NCI-H526 treated with DMSO at 0.1 percent for 48 hours (cell line): Measurements from ENCODE around the gene GATB.
"Not testable (repeated sequence)": the region's sequence is repeated elsewhere in the genome, so short reads cannot be mapped to it uniquely, and the experiment has no call there.

Source experiments
- DNase-seq: peaks from one replicate; lab custom pipeline; 2025; lab: John Stamatoyannopoulos, UW

GATB gene

DNA sequence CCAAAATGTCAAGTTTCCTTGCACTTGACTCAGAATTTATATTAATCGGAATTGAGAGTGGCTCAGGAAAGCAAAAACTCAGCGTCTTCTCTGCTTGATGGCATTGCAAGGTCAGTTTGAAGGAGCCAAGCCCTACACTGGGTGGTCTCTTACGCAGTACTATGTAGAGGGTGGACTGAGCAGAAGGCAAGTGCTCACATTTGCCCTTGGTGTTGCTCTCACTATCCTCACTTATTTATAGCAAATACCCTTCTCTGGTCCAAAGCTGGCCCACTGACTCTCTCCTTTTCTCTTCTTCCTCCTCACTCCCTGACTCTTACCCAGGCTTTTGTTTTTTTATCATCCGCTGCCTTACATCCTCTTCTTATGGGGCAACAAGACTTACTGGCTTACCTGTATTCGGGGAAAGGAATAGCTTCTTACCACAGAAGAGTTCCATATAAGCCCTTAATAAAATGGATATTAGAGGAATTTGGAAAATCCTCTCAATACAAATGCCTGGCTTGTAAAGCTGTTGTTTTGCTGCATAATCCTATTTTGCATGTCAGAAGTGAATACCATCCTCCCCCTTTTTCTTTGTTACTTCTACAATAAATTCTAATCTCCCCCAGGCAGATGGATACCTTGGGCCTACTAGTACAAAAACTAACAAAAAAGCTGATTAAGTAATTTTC, 24.8 kb upstream of the GATB start:
- no peak for DNase-seq

DNA sequence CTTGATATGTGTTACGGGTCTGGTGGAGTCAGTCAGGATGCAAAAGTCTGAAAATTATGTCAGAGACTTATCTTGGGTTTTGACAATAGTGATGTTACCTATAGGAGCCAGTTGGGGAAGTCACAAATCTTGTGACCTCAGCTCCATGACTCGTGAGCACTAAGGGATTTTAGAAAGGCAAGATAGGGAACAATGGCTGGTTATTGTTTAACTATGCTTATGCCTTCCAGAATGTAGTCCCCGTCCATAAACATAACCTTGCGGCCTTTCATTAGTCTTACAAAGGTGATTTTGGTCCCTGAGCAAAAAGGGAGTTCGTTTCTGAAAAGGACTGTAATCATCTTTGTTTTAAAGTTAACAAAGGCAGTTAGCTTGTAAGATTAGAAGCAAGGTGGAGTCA, 23.9 kb upstream of the GATB start:
- DNase-seq, result no peak

DNA sequence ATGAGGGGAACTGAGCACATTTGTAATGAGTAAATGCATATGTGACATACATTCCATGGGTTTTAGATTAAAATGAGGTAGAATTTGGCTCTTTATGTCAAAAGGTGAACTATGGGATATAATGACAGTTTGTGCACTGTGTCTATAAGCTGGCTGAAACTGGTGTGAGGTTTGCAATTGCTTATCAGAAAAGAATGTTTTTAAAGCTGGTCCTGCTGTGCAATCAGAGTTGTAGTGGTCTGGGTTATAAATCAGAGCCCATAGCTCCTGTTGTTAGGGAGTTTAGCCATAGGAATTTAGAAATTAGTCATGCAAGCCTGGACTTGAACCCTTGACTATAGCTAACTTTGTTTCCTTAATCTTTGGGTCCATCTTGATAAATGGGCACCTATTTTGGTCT, 23.1 kb upstream of the GATB start:
- no peak for DNase-seq

DNA sequence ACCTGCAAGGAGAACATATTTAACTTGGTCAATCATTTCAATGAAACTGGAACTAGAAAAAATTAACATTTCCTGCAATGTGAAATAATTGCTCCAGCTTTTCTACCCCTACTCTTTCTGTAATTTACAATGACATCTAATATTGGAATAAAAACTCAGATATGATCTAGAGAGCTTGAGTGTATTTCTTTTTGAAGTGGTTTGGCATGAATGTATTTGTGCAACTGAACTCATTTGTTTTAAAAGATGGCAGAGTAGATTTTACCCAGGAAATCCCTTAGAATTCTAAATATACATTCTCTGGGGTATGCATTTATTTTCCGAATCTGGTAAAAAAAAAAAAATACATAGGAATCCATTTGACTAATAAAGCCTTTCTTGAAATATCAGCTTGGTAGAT, 21.5 kb upstream of the GATB start:
- DNase-seq, result no peak

DNA sequence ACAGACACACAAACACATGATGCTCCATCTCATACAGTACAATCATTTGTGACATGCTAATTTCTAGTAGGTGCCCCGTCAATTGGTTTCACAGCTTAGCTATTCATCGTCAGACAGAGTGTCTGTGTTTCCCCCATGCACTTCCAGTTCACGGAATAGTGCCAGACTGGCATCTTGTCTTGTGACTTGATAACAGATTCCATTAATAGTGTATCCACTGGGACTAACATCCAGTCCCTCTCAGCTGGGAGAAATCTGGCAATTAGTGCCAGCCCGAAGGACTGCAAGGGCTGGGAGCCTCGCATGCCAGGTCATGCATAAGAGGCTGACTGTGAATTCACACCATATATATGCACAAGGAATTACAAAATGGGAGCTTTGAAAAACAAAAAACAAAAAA, 20.2 kb upstream of the GATB start:
- no peak for DNase-seq

DNA sequence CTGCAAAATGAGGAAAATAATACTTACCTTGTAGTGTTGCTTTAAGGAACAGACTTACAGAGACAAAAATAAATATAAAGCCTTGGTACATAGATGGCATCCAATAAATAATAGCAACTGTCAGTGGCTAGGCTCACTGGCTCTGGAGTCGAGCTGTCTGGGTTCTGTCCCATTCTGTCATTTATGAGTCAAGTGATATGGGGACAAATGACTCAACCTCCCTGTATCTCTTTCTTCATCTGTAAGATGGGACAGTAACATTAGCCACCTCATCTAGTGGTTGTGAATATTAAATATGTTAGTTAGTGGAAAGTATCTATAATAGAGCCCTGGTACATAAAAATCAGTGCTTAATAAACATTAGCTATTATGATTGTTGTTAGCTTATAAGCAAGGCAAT, 16.7 kb upstream of the GATB start:
- DNase-seq, result no peak

DNA sequence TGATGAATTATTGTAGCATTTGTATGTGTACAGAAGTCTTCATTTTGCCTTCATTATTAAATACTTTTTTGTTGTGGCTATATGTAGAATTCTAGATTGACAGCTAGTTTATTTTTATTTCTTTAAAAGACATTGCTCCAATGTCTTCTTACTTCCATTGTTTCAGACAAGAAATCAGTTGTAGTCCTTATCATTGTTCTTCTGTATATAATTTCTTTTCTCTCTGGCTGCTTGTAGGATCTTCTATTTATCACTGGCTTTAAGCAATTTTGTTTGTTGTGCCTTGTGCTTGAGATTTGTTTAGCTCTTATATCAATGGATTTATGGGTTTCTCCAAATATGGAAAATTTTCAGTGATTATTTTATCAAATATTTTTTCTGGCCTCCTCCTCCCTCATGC, 13.5 kb upstream of the GATB start:
- no peak for DNase-seq

DNA sequence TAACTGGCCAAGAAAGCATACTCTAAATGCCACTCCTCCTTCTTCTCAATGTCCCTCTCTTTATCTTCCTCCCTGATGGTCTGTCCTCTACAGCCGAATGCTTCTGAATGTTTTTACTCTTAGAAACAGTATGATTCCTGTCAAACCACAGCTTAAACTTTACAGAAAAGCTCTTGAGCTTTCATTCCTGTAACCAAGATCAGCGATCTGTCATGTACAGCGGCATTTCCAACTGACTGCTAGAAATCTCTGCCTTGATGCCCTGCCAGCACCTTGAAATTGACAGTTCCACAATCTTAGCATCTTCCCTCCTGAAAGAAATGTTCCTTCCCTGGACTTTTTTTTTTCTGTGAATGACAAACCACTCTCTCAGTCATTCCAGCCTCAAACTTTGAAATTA, 11.5 kb upstream of the GATB start:
- DNase-seq, result no peak

DNA sequence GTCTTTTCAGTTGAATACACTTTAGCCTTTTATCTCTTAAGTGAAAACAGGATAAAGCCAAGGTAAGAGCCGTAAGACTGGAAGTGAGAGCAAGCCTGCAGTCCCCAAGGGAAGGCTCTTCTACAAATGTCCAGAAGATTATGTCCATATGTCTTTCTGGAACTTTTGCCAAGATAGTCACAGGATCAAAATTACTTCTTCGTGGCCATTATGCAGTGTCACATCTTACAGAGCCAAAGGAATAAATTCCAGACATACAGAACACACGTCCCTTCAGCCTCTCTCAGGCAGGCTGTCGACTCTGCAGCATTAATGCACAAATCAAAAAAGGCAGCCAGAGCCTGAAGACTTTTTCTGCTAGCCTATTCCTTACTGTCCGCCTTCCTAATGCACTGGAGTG, 10.9 kb upstream of the GATB start:
- DNase-seq, result no peak

DNA sequence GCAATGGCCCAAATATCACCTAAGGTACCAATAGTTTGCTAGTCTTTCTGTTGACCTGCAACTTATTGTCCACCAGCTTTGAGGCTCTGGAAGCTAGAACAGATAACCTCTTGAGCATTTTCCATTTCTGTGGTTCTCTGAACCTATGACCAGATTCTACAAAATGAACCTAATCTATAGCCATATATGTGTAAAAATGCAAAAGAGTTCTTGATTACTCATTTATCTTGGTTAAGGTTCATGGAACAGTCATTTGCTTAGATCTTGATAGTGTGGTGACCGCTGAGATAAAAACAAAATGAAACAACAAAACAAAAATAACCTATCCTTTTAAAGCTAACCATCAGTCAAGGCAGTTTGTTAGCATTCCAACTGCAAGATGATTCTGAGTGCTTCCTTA, 9.3 kb upstream of the GATB start:
- no peak for DNase-seq

DNA sequence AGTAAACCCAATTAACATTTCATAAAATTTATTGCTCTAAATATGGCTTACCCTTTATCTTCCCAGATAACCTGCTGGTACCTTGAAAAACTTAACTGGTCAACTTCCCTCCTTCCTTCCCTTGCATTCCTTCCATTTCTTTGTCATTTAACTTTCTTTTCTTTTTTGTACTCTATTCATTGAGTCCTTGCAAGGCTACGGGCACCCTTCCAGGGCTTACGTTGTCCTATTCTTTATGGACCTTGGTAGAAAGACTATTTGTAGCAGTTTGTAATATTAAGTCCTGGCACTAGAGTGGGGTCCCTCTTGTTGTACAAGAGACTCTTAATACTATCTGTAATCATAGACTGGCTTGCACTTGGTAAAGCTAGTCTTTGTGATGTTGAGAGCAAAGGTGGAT, 8.0 kb upstream of the GATB start:
- DNase-seq, result no peak

DNA sequence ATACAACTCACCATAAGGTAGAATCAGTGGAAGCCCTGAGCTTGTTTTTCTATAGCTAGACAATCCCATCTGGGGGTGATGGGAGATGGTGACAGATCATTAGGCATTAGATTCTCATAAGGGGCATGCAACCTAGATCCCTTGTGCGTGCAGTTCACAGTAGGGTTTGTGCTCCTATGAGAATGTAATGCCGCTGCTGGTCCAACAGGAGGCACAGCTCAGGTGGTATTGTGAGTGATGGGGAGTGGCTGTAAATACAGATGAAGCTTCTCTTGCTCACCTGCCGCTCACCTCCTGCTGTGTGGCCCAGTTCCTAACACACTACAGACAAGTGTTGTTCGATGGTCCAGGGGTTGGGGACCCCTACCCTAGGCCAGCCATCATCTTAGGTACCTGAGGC, 5.9 kb upstream of the GATB start:
- no peak for DNase-seq

DNA sequence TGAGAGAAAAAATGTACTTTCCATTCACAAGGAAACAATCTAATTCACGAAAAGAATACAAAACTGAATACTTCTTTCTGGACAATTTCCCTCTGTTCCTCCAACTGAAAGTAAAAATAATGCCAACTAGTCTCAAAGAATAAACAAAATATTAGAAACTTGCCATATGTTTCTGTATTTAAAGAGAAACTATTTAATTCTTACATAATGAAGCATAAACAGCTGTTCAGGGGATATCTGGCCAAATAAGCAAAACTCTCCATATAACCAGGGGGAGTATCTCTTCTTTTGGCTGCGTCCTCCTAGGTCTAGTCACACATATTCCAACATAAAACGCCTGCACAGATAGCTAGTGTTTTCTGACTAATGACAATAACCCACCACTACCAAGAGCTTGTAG, 805 bp downstream of the GATB start:
- no peak for DNase-seq

DNA sequence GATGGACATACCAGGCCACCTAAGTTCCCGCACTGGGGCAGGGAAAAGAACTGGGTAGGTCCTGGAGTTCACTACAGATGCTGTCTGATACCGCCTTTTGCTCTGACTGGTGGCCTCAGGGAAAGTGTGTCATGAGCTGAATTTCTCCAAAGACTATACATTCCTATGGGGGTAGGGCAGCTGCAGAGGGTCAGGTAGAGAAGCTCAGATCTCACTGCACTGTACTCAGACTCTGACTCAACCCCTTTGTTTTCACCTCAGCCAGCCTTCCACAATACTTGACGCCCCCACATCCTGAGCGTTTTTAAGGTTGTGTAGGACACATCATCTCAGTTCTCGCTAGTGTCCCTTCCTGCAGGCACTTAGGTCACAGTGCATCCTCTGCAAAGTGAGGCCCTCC, 7.8 kb downstream of the GATB start:
- DNase-seq, result no peak

DNA sequence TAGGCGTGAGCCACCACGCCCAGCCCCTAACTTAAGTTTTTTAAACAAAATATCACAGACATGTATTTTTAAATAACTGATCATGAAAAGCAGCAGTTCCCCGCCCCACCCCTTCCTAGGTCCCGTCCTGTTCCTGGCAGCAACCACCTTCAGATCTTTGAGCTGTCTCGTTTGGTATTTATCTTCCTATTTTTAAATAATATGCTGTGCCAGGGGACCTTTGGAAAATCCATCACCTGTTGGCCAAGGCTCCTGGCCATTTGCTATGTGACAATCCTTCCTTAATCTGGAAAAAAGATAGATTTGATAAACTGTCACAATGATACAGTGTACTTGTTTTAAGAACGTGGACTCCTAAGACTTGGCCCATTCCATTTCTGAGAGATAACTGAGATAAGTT, 10.7 kb downstream of the GATB start:
- no peak for DNase-seq

DNA sequence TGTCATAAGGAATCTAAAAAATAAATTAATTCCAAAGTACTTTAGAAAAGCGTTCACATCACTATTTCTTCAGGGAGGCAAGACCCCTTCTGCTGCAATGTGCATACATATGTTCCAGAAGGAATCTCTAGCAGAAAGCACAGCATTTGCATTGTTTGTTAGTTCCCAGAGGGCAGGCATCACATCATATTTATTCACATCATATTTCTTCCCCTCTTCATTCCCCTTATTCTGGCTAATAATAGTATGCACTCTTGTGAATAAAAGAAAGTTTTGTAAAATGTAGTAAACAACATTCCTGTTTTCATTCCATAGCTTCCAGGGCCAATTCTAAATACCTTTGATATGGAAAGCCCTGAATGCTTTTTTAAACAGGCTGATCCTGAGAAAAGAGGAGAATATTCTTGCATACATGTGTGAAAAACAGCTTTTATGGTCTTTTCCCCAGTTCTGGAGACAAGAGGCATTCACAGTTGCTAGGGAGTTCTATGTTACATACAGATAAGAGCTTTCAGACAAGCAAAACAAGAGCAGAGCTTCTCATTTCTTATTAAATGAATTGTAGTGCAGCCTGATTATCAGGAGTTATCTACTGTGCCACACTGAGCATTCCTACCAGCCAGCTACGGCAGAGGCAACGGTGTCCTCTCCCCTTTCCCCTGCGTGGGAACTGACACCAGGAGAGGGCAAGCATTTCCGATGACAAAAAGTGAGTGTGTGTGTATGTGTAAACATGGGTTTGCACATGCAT, 15.2 kb downstream of the GATB start:
- DNase-seq, result no peak

DNA sequence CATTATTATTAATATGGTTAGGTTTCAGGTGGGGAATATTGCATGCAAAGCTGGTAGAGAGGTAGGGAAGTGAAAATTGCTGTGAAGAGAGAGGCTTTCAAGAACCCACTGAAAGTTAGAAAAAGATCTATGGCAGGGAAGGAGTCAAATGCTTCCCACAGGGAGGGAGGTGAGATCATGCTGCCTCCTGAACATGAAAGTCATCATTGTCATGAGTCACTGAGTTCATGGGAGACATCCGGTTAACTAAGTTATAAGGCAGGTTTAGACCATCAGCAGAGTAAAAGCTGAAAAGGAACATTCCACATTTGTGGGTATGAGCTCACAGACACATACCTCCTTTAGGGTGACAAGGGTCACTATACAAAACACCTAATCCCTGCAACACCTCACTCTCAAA, 16.2 kb downstream of the GATB start:
- no peak for DNase-seq

DNA sequence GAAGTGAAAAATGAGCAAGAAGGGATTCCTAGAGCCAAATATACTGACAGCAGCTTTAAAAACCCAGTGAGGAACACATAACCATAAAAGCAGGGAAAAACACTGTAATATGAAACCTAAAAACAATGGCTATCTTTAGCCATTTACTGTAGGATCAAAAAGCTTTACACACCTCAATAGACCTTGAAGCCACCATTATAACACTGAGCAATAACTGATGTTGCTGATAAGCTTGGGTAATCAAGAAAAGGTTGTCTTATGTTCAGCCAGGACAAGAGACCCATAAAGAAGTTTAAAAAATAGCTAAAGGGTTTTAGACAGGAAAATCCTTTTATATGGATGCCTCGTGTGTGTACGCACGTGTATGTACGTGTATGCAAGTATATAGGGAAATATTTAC, 16.9 kb downstream of the GATB start:
- no peak for DNase-seq

DNA sequence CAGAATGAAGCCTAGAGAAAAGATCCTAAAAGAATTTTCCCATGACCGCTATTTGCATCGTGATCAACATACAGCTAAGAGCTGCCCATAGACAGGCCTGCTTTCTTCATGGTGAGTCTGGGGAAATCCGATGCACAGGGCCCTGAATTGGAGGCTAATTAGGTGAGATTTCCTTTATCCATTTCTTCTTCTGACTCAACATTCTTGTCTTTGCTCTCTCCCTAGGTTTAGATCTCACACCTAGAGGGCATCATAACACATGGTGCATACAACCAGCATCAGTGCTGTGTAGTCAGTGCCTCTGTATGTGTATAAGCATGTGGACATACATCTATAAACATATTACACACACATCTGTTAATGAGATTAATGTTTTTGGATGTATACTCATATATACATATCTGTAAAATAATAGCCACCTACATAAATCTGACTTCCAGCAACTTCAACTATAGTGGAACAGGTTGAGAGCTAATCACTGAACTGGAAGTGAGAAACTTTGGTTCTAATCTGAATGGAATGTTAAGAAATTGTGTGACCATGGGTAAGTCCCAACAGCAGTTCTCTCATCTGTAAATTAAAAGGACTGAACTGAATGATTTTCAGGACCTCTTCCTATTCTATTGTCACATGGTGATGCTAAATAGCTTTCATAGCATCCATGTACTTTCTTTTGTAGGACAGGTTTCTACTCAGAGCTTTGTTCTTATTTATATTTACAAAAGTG, 17.5 kb downstream of the GATB start:
- no peak for DNase-seq

DNA sequence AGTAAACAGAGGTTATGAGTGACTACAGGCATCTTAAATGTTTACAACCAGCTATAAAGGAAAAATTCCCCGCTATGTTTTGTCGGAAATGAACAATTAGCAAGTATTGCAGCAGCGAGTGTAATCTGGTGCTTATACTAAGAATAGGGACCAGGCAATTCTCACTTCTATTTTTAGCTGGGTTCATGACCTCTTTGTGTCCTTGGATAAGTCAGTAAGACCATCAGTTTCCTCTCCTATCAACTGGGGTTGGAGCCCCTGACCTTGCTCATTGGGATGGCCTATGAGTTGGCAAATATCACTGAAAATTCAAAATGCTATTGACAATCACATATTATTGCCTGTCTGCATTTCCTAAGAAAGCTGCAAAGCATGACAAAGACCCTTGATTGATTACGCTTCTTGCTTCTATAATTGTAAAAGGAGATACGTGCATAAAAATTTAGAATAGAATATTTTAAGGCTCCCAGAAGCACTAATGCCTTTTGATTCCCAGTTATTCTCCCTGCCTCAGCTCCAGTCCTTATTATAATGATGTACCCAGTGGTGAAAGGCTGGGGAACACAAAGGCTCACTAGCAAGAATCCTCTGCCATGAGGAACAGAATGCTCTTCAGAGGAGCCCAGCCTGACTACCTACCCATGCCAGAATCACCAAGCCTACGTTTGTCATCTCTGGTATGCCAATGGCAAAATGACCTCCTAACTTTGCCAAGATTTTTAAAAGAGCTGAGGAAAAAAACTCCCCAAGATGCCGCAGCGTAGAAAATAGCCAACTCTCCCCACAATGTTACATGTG, 21.9 kb downstream of the GATB start:
- DNase-seq, result no peak

DNA sequence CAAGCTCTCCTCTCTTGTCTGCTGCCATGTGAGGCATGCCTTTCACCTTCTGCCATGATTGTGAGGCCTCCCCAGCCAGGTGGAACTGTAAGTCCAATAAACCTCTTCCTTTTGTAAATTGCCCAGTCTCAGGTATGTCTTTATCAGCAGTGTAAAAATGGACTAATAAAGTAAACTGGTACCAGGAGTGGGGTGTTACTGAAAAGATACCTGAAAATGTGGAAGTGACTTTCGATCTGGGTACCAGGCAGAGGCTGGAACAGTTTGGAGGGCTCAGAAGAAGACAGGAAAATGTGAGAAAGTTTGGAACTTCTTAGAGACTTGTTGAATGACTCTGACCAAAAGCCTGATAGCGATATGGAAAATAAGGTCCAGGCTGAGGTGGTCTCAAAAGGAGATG, 24.0 kb downstream of the GATB start:
- not testable (repeated sequence) for DNase-seq

DNA sequence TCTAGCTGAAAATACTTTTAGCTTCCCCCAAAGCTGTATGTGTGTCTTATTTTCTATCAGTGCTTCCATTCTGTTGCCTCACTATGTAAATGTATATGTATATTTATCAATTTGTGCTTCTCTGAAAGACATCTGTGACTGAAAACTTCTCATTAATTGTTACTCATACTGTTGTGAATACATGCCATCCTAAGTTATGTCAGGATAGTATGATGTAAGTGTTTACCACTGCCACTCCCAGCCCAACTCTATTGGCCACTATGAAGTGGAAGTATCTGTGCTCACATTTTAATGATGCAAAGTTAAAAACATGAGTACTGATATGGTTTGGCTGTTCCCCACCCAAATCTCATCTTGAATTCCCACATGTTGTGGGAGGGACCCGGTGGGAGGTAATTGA, 24.4 kb downstream of the GATB start:
- no peak for DNase-seq

DNA sequence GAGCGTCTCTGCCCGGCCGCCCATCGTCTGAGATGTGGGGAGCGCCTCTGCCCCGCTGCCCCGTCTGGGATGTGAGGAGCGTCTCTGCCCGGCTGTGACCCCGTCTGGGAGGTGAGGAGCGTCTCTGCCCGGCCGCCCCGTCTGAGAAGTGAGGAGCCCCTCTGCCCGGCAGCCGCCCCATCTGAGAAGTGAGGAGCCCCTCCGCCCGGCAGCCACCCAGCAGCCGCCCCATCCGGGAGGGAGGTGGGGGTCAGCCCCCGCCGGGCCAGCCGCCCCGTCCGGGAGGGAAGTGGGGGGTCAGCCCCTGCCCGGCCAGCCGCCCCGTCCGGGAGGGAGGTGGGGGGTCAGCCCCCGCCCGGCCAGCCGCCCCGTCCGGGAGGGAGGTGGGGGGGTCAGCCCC, 29.1 kb downstream of the GATB start:
- DNase-seq, result not testable (repeated sequence)
